ENCODE results near the gene SPAG9.

The SPAG9 gene

GRCh38 chr17:50916026-50916707, 204.5 kb downstream of the SPAG9 start:
- TF ChIP-seq Cebpa-rat (IDR thresholded peaks at IDR 0.05): no peak
- H3K4me2 ChIP-seq: peak overlapping the region; percentile 87
- no peak overlapping the region for H3K9ac ChIP-seq
- no peaks in the 10 kb centered on the region for H3K27me3 ChIP-seq
- H3K9me3 ChIP-seq: no peaks in the 10 kb centered on the region
- H3K27ac ChIP-seq: no peak overlapping the region
- H4K20me1 ChIP-seq: no peaks in the 10 kb centered on the region
- no peak overlapping the region for H3K4me3 ChIP-seq
- no peaks in the 10 kb centered on the region for H3K36me3 ChIP-seq
- peaks cover 58% of the 10 kb centered on the region for H3K4me1 ChIP-seq

- Histone ChIP-seq H3K4me2 (no peak overlapping the region), H3K4me3 (no peak overlapping the region), H3K9me3 (no peaks in the 10 kb centered on the region), H4K20me1 (no peaks in the 10 kb centered on the region), H3K27ac (no peak overlapping the region), H3K27me3 (no peaks in the 10 kb centered on the region), H3K9ac (no peak overlapping the region), H3K36me3 (no peaks in the 10 kb centered on the region), H3K4me1 (peaks cover 59% of the 10 kb centered on the region)
- TF ChIP-seq Cebpa-rat (IDR thresholded peaks at IDR 0.05): no peak
Observed at GRCh38 chr17:50914505-50915063, 206.1 kb downstream of the SPAG9 start.

DNA sequence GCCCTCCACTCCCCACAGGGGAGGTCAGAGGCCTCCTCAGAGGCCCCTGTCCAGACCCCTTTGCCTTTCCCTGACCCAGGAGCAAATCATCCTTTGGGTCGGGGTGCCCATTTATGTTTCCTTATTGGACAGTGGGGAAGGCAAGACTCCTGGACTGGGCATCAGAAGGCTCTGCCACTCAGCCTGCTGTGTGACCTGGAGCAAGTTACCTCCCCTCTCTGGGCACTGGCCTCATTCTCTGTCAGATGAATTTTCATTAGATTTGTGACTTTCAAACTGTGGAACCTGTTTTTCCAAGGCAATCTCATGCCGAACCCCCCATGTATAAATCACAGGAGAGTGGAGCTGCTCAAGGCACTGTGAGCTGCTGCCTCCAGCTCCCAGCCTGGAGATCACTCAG, 207.5 kb downstream of the SPAG9 start:
- peaks cover 51% of the 10 kb centered on the region for H3K4me1 ChIP-seq
- no peak overlapping the region for H3K27ac ChIP-seq
- H3K4me2 ChIP-seq: no peak overlapping the region
- no peaks in the 10 kb centered on the region for H3K9me3 ChIP-seq
- no peak overlapping the region for H3K4me3 ChIP-seq
- H4K20me1 ChIP-seq: no peaks in the 10 kb centered on the region
- H3K36me3 ChIP-seq: no peaks in the 10 kb centered on the region
- no peak overlapping the region for H3K9ac ChIP-seq
- no peak for TF ChIP-seq Cebpa-rat (IDR thresholded peaks at IDR 0.05)
- no peaks in the 10 kb centered on the region for H3K27me3 ChIP-seq
